Measurements from ENCODE around the gene CDC45.

The CDC45 gene

GRCh38 chr22:19469421-19469820 lies 10.3 kb upstream of the CDC45 start:
- no peak for DNase-seq

- no peak for DNase-seq
Measured at GRCh38 chr22:19470010-19470409, 9.7 kb upstream of the CDC45 start.

GRCh38 chr22:19471572-19471971 lies 8.1 kb upstream of the CDC45 start:
- no peak for DNase-seq

- DNase-seq: no peak
Measured at GRCh38 chr22:19472233-19472632, 7.5 kb upstream of the CDC45 start.

- DNase-seq: no peak
Measured at GRCh38 chr22:19473578-19473977, 6.1 kb upstream of the CDC45 start.

- no peak for DNase-seq
Measured at GRCh38 chr22:19476023-19476422, 3.7 kb upstream of the CDC45 start.

- DNase-seq: no peak
Measured at GRCh38 chr22:19477321-19478044, 2.2 kb upstream of the CDC45 start.

- no peak for DNase-seq
Measured at GRCh38 chr22:19478045-19478900, 1.4 kb upstream of the CDC45 start.

GRCh38 chr22:19478901-19479354 lies 792 bp upstream of the CDC45 start, which contains the start of gene UFD1:
Gene UFD1, minus strand, starts transcription at chr22:19479193. Its CDS starts 108 bp downstream, at chr22:19479085.
- peak; percentile 77 for DNase-seq

- DNase-seq: no peak
Measured at GRCh38 chr22:19480173-19480568, 451 bp downstream of the CDC45 start.

GRCh38 chr22:19480789-19481188 lies 1.1 kb downstream of the CDC45 start:
- no peak for DNase-seq

GRCh38 chr22:19482297-19482696 lies 2.6 kb downstream of the CDC45 start:
- DNase-seq: no peak

GRCh38 chr22:19483481-19484244 lies 3.9 kb downstream of the CDC45 start:
- DNase-seq: no peak

- DNase-seq: no peak
Measured at GRCh38 chr22:19488285-19488684, 8.6 kb downstream of the CDC45 start.

- DNase-seq: no peak
Measured at GRCh38 chr22:19488884-19489843, 9.4 kb downstream of the CDC45 start.

GRCh38 chr22:19490628-19491230 lies 11.0 kb downstream of the CDC45 start:
- no peak for DNase-seq

GRCh38 chr22:19492504-19493174 lies 12.9 kb downstream of the CDC45 start:
- DNase-seq: no peak

- no peak for DNase-seq
Measured at GRCh38 chr22:19494001-19494560, 14.4 kb downstream of the CDC45 start.

GRCh38 chr22:19494676-19495173 lies 15.0 kb downstream of the CDC45 start:
- DNase-seq: no peak

- DNase-seq: no peak
Measured at GRCh38 chr22:19495562-19496323, 16.0 kb downstream of the CDC45 start.

Measured in NCI-H774 (cell line).